K562 (cell line): ENCODE results near the gene CCDC88C. TPM values are rescaled to one million over a fixed set of nuclear protein-coding genes. Genes with fewer than 3 reads are reported as not detected.

ENCODE experiments used
- ATAC-seq: fragments of 200-7000 bp; cut with Tn5 transposase; 3 replicates; pipeline ENCODE4 v1.9.1; 2020; ENCODE audit warnings: moderate library complexity
- BruUV-seq: library from RNA; stranded (reverse); fragments of 400-500 nt; replicated peaks from 2 replicates; lab custom pipeline; 2021; lab: Mats Ljungman, UMichigan
- CTCF ChIA-PET: fragments of 300-600 bp; formaldehyde crosslinking; extraction: SDS; loops from one replicate; lab custom pipeline; 2021; ENCODE audit warnings: low intra/inter-chr PET ratio; lab: Yijun Ruan, JAX
- POLR2A ChIA-PET: fragments of 300-600, 350-650 bp; sonication (Branson Sonifier 250); formaldehyde crosslinking; extraction: SDS; loops from one replicate; lab custom pipeline; 2021; ENCODE audit warnings: antibody characterized with exemption, inconsistent platforms; lab: Yijun Ruan, JAX
- DNase-seq, 4 experiments: peaks; one replicate each; pipeline versions ENCODE4 v3.0.0 to v3.0.0-alpha.2; 2011 to 2018; ENCODE audit warnings: low spot score in 3 of 4, mixed read lengths in 3 of 4; ENCODE audit errors: extremely low read depth in 1 of 4
- FAIRE-seq: peaks from 2 replicates; lab custom pipeline; 2011; peaks lifted over from hg19 to GRCh38; lab: Jason Lieb, UNC
- H2AFZ ChIP-seq: 2 replicates; pipeline ENCODE4 v1.6.0; 2011; ENCODE audit warnings: low read depth, low read length, control low read depth, inconsistent platforms
- H3K27ac ChIP-seq: fragments of 200-600 bp; 3 replicates; pipeline ENCODE4 v1.8.0; 2011; ENCODE audit warnings: low read depth, mild to moderate bottlenecking, control low read depth, inconsistent platforms, low read length, moderate library complexity, mixed read lengths; ENCODE audit errors: extremely low read depth
- H3K27me3 ChIP-seq, 2 experiments: fragments of 300-600 bp in 1 of 2; 2 replicates in 1 of 2; 3 replicates in 1 of 2; pipeline versions ENCODE4 v1.6.0 to v1.8.0; 2011; ENCODE audit warnings: inconsistent platforms in 2 of 2, low read length in 2 of 2, mild to moderate bottlenecking in 1 of 2, mixed read lengths in 1 of 2, moderate library complexity in 1 of 2; ENCODE audit not compliant: control insufficient read depth in 2 of 2, insufficient read depth in 2 of 2
- H3K36me3 ChIP-seq: fragments of 300-600 bp; 3 replicates; pipeline ENCODE4 v1.8.0; 2011; ENCODE audit warnings: mild to moderate bottlenecking, low read length, inconsistent platforms; ENCODE audit not compliant: control insufficient read depth, insufficient read depth
- H3K4me1 ChIP-seq, 2 experiments: fragments of 200-600 bp in 1 of 2; replicated peaks in 1 of 2; 2 replicates in 1 of 2; 3 replicates in 1 of 2; pipeline versions ENCODE4 v1.5.1 to v1.8.0; 2011; ENCODE audit warnings: inconsistent platforms in 2 of 2, low read length in 2 of 2, mild to moderate bottlenecking in 1 of 2, mixed read lengths in 1 of 2, moderate library complexity in 1 of 2; ENCODE audit not compliant: control insufficient read depth in 2 of 2, insufficient read depth in 2 of 2
- H3K4me2 ChIP-seq: 2 replicates; pipeline ENCODE4 v1.6.1; 2011; ENCODE audit warnings: low read length, control low read depth, inconsistent platforms, mixed read lengths; ENCODE audit not compliant: insufficient read depth
- H3K4me3 ChIP-seq: fragments of 200-600 bp; sonication (generic), shearing (Covaris generic); 2 replicates; pipeline ENCODE4 v1.5.1; 2016; ENCODE audit warnings: control low read depth, inconsistent platforms
- H3K79me2 ChIP-seq: fragments of 200-600 bp; 3 replicates; pipeline ENCODE4 v1.8.0; 2011; ENCODE audit warnings: low read length, inconsistent platforms; ENCODE audit not compliant: control insufficient read depth, insufficient read depth
- H3K9ac ChIP-seq, 2 experiments: 2 replicates each; pipeline versions ENCODE4 v1.6.0 to v1.6.1; 2011; ENCODE audit warnings: low read depth in 2 of 2, low read length in 2 of 2, control low read depth in 1 of 2, inconsistent platforms in 1 of 2, mild to moderate bottlenecking in 1 of 2, mixed read lengths in 1 of 2; ENCODE audit not compliant: insufficient read depth in 1 of 2
- H3K9me1 ChIP-seq: one replicate; pipeline ENCODE4 v1.6.0; 2011; ENCODE audit warnings: inconsistent platforms, mild to moderate bottlenecking, low read length, moderate library complexity; ENCODE audit not compliant: control insufficient read depth, insufficient read depth
- H3K9me3 ChIP-seq: replicated peaks from 2 replicates; pipeline ENCODE4 v1.5.1; 2011; ENCODE audit warnings: low read depth, low read length, inconsistent platforms; ENCODE audit not compliant: control insufficient read depth, insufficient read depth
- H4K20me1 ChIP-seq: replicated peaks from 2 replicates; pipeline ENCODE4 v1.6.1; 2011; ENCODE audit warnings: low read length, inconsistent platforms, mixed read lengths; ENCODE audit not compliant: control insufficient read depth, insufficient read depth
- CREBBP ChIP-seq: IDR thresholded peaks from one replicate; pipeline ENCODE4 v1.6.1; 2012; ENCODE audit warnings: low read depth, mild to moderate bottlenecking, control low read depth, inconsistent platforms, low read length
- HMG20A ChIP-seq: fragments of 450-650 bp; formaldehyde crosslinking; conservative IDR thresholded peaks from 2 replicates; pipeline ENCODE4 v1.4.0; 2020; ENCODE audit warnings: mild to moderate bottlenecking, mixed read lengths
- KAT8 ChIP-seq: fragments of 450-650 bp; IDR thresholded peaks from 2 replicates; pipeline ENCODE4 v1.6.1; 2016; ENCODE audit warnings: low read depth, mild to moderate bottlenecking
- RCOR1 ChIP-seq, 2 experiments: IDR thresholded peaks; 2 replicates each; pipeline ENCODE4 v1.6.1; 2012; ENCODE audit warnings: low read depth in 2 of 2, low read length in 2 of 2, borderline replicate concordance in 1 of 2, improper control_type of control experiment in 1 of 2
- SPI1 ChIP-seq: IDR thresholded peaks from 2 replicates; pipeline ENCODE4 v1.6.1; 2011; ENCODE audit warnings: low read depth, low read length, control low read depth, borderline replicate concordance
- STAT5B ChIP-seq: fragments of 250-450 bp; sonication (Bioruptor Pico); IDR thresholded peaks from 2 replicates; pipeline ENCODE4 v1.8.0; 2021; ENCODE audit warnings: mild to moderate bottlenecking, inconsistent platforms
- U2AF2 ChIP-seq: fragments of 200-400 bp; formaldehyde crosslinking; optimal IDR thresholded peaks from 2 replicates; pipeline ENCODE3; 2017; ENCODE audit warnings: low read depth, mild to moderate bottlenecking, low read length
- ZHX1 ChIP-seq: fragments of 150-350 bp; conservative IDR thresholded peaks from 2 replicates; pipeline ENCODE4 v1.6.1; 2014; ENCODE audit warnings: low read length
- ZNF277 ChIP-seq: fragments of 250-450 bp; sonication (Bioruptor Pico); IDR thresholded peaks from 2 replicates; pipeline ENCODE4 v1.8.0; 2022; ENCODE audit warnings: inconsistent platforms, mild to moderate bottlenecking, moderate library complexity, borderline replicate concordance
- ZNF668 ChIP-seq: fragments of 250-450 bp; sonication (Bioruptor Pico); IDR thresholded peaks from 2 replicates; pipeline ENCODE4 v1.8.0; 2022; ENCODE audit warnings: mild to moderate bottlenecking, inconsistent platforms
- WGBS: fragments of 100-300 bp; shearing (Covaris generic); methylation state at CpG from one replicate; pipeline ENCODE4 v1.1.6; 2016; ENCODE audit warnings: low coverage, mixed read lengths; ENCODE audit not compliant: insufficient coverage; ENCODE audit errors: missing lambda C conversion rate; 5-methylcytosine and 5-hydroxymethylcytosine counted together
- in situ Hi-C: fragments of 300-500 bp; cut with MboI; formaldehyde crosslinking; loops from 4 replicates; pipeline ENCODE4 v1.15.0; 2018; ENCODE audit warnings: inconsistent platforms, mixed read lengths
- intact Hi-C: fragments of 100-400 bp; cut with micrococcal nuclease; formaldehyde crosslinking; loops from 2 replicates; pipeline ENCODE4 v1.14.2; 2022
- polyA plus RNA-seq, 8 experiments: library from polyadenylated mRNA; depleted of rRNA in 4 of 8; stranded (reverse) in 5 of 8; unstranded in 3 of 8; fragments of >200 nt; fragmentation: Nextera tagmentation in 2 of 8; fragmentation: Illumina TruSeq in 1 of 8; extraction: Ambion mirVana in 2 of 8; extraction: Trizol in 1 of 8; gene quantifications; 2 replicates each; pipeline versions ENCODE4 v1.2.1 to v1.2.3, GENCODE V29; 2011 to 2014; ENCODE audit warnings: inconsistent platforms in 1 of 8, missing spikeins in 1 of 8
- total RNA-seq, 7 experiments: library from RNA; depleted of rRNA in 6 of 7; stranded (reverse); fragments of >200 nt in 6 of 7; fragmentation: Illumina TruSeq in 2 of 7; extraction: Trizol in 2 of 7; gene quantifications; 2 replicates each; pipeline versions ENCODE4 v1.2.1 to v1.2.3, GENCODE V29; 2011 to 2021; ENCODE audit warnings: low replicate concordance in 1 of 7
- TF ChIP-seq, protein P1 (sequence below): fragments of 250-450 bp; sonication (Bioruptor Pico); IDR thresholded peaks from 2 replicates; pipeline ENCODE4 v1.5.0; 2021
- TF ChIP-seq, protein P2 (sequence below): sonication (generic); formaldehyde crosslinking; IDR thresholded peaks from 2 replicates; pipeline ENCODE4 v1.8.0; 2022; ENCODE audit warnings: mild to moderate bottlenecking, missing genetic modification reagents

Gene CCDC88C
- total and polyA plus RNA-seq, 9 of the 15 experiments (the other 6 are each of a cell fraction or from before 2014, with no cell fraction given) = 0.62 to 22.5 (median 10.7) TPM

DNA sequence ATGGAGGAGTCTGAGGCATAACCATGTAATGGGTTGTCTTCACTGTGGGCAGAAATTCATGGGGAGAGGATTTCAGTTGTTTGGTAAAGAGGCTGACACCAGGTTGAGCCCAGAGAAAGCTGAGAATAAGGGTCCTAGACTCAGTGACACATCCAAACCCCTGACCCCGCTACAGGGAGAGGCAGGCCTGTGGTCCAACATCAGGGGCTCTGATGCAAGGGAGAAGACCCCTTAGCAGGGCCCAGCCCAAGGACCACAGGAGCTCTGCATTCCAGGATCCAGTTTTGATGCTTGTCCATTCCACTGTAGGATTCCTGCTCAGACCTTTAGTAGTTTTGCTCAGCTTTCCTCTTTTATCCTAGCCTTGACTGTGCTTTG, 188.6 kb downstream of the CCDC88C start:
- Histone ChIP-seq H3K9me3 (no peaks in the 10 kb centered on the region), H3K4me1 (peaks cover 4 to 19% of the 10 kb centered on the region in 2 experiments), H3K27me3 (no peaks in the 10 kb centered on the region), H4K20me1 (no peaks in the 10 kb centered on the region), H3K4me3 (no peak overlapping the region), H3K9me1 (no peaks in the 10 kb centered on the region), H3K27ac (no peak overlapping the region), H3K36me3 (no peaks in the 10 kb centered on the region), H2AFZ (no peak overlapping the region), H3K4me2 (no peak overlapping the region)
- intact Hi-C loops = no loop called here
- POLR2A ChIA-PET = interaction anchor here (0.7 kb wide), 1 partner anchor 27 kb away, joined by 4 read pairs; no protein-coding TSS in a partner anchor
- in situ Hi-C loops = no loop called here
- DNase-seq (no peak), ATAC-seq (no peak)
- BruUV-seq = no TSS peak
- no peak for TF ChIP-seq ZNF668
- TF ChIP-seq STAT5B = no peak
- no peak for TF ChIP-seq SPI1
- no peak for TF ChIP-seq ZNF277 (CRISPR knock-in tag)
- no peak for TF ChIP-seq HMG20A (CRISPR knock-in tag)
- no peak for TF ChIP-seq ZHX1
- TF ChIP-seq, protein P1, sequence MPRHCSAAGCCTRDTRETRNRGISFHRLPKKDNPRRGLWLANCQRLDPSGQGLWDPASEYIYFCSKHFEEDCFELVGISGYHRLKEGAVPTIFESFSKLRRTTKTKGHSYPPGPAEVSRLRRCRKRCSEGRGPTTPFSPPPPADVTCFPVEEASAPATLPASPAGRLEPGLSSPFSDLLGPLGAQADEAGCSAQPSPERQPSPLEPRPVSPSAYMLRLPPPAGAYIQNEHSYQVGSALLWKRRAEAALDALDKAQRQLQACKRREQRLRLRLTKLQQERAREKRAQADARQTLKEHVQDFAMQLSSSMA = no peak
- TF ChIP-seq, protein P2, sequence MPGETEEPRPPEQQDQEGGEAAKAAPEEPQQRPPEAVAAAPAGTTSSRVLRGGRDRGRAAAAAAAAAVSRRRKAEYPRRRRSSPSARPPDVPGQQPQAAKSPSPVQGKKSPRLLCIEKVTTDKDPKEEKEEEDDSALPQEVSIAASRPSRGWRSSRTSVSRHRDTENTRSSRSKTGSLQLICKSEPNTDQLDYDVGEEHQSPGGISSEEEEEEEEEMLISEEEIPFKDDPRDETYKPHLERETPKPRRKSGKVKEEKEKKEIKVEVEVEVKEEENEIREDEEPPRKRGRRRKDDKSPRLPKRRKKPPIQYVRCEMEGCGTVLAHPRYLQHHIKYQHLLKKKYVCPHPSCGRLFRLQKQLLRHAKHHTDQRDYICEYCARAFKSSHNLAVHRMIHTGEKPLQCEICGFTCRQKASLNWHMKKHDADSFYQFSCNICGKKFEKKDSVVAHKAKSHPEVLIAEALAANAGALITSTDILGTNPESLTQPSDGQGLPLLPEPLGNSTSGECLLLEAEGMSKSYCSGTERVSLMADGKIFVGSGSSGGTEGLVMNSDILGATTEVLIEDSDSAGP (CRISPR knock-in tag) = no peak
- TF ChIP-seq RCOR1 (IDR thresholded peaks at IDR 0.05; ENCODE audit: borderline replicate concordance in 1 of 2, low read depth in 2 of 2, low read length in 2 of 2) = no peak
- TF ChIP-seq KAT8 = no peak
- no peak for TF ChIP-seq CREBBP
- TF ChIP-seq U2AF2 = no peak
- TF ChIP-seq, all 486 proteins: peak for 0
- CTCF ChIA-PET = no interaction called here
- 71% methylated on average over 1 of the region's 1 CpG for WGBS
- Histone ChIP-seq H3K9ac (no peak overlapping the region), H3K79me2 (no peaks in the 10 kb centered on the region)
- no peak for FAIRE-seq
